ENCODE results near the gene FBXL20.
"Not testable (repeated sequence)": the region's sequence is repeated elsewhere in the genome, so short reads cannot be mapped to it uniquely, and the experiment has no call there.

FBXL20 gene

GRCh38 chr17:39284685-39285084 lies 116.7 kb downstream of the FBXL20 start:
- no peak for TF ChIP-seq CTCF (IDR thresholded peaks at IDR 0.05; ENCODE audit: borderline replicate concordance, control extremely low read depth, extremely low read depth, insufficient read depth, missing control alignments)
- in situ Hi-C loops (cut with MboI; ENCODE audit: low sequenced_read_pairs, unreplicated experiment) = no loop called here

GRCh38 chr17:39283896-39284295 lies 117.5 kb downstream of the FBXL20 start:
- TF ChIP-seq CTCF (IDR thresholded peaks at IDR 0.05; ENCODE audit: borderline replicate concordance, control extremely low read depth, extremely low read depth, insufficient read depth, missing control alignments) = no peak
- DNase-seq (ENCODE audit: low spot score) = no peak
- in situ Hi-C loops (cut with MboI; ENCODE audit: low sequenced_read_pairs, unreplicated experiment) = no loop called here

More at GRCh38 chr17:39284685-39285084, 116.7 kb downstream of the FBXL20 start:
- DNase-seq (ENCODE audit: low spot score) = no peak

GRCh38 chr17:39283098-39283497 lies 118.3 kb downstream of the FBXL20 start:
- TF ChIP-seq CTCF (IDR thresholded peaks at IDR 0.05; ENCODE audit: borderline replicate concordance, control extremely low read depth, extremely low read depth, insufficient read depth, missing control alignments) = no peak
- in situ Hi-C loops (cut with MboI; ENCODE audit: low sequenced_read_pairs, unreplicated experiment) = no loop called here

DNA sequence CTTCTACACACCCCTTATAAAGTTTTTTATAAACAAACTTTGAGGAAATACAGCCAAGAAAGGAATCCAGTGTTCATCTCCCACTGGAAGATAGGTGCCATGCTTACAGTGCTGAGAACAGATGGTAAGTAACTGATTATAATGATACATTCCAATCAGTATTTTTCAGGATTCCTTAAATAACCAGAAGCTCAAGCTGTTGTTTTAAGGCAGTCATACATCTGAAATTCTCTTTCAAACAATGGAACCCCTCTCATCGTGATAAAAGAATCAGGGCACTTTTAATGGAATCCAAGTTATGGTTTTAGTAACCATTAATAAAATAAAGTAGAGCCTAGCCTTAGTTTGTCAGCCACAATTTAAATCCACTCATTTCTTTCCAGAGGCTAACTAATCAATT lies 119.6 kb downstream of the FBXL20 start:
- in situ Hi-C loops (cut with MboI; ENCODE audit: low sequenced_read_pairs, unreplicated experiment) = no loop called here
- TF ChIP-seq CTCF (IDR thresholded peaks at IDR 0.05; ENCODE audit: borderline replicate concordance, control extremely low read depth, extremely low read depth, insufficient read depth, missing control alignments) = no peak
- DNase-seq (ENCODE audit: low spot score) = no peak

More at GRCh38 chr17:39283098-39283497, 118.3 kb downstream of the FBXL20 start:
- no peak for DNase-seq (ENCODE audit: low spot score)

- in situ Hi-C loops (cut with MboI; ENCODE audit: low sequenced_read_pairs, unreplicated experiment) = not testable (repeated sequence)
Observed at GRCh38 chr17:39278246-39278645, 123.2 kb downstream of the FBXL20 start.

DNA sequence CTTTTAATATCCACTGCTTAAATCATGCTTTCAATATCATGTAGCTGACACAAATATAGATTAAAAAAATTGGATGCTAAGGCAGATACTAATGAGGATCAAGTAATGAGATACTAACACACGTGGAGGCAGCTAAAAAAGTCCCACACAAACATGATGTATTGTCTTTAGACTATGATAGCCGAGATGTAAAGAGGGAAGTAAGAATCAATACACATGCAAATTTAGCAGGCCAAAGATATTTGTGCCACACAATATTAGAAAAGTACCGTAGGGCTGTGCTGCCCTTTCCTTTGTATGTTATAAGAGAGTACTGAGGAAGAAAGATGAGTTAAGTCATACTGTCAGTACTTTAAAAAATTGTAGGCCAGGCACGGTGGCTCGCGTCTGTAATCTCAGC lies 124.3 kb downstream of the FBXL20 start:
- no peak for TF ChIP-seq CTCF (IDR thresholded peaks at IDR 0.05; ENCODE audit: borderline replicate concordance, control extremely low read depth, extremely low read depth, insufficient read depth, missing control alignments)
- peak; percentile 55 for DNase-seq (ENCODE audit: low spot score)
- in situ Hi-C loops (cut with MboI; ENCODE audit: low sequenced_read_pairs, unreplicated experiment) = no loop called here

More at GRCh38 chr17:39278246-39278645, 123.2 kb downstream of the FBXL20 start:
- not testable (repeated sequence) for DNase-seq (ENCODE audit: low spot score)

DNA sequence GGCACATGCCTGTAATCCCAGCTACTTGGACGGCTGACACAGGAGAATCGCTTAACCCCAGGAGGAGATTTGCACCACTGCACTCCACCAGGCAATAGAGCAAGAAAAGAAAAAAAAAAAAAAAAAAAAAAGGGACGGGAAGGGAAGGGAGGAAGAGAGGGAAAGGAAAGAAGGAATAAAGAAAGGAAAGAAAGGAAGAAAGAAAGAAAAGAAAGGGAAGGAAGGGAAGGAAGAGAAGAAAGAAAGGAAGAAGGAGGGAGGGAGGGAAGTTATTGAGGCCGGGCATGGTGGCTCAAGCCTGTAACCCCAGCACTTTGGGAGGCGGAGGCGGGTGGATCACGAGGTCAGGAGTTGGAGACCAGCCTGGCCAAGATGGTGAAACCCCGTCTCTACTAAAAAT lies 125.3 kb downstream of the FBXL20 start:
- DNase-seq (ENCODE audit: low spot score) = no peak
- in situ Hi-C loops (cut with MboI; ENCODE audit: low sequenced_read_pairs, unreplicated experiment) = no loop called here
- no peak for TF ChIP-seq CTCF (IDR thresholded peaks at IDR 0.05; ENCODE audit: borderline replicate concordance, control extremely low read depth, extremely low read depth, insufficient read depth, missing control alignments)
